H1 (cell line): ENCODE data around the gene TARS2.

Experiments
- CBX8 ChIP-seq: fragments of 300-800, 300-1000 bp; sonication (generic); IDR thresholded peaks from 2 replicates; pipeline ENCODE4 v1.7.1; 2016; ENCODE audit warnings: low read depth, low read length, borderline replicate concordance
- EZH2 ChIP-seq: fragments of 200-600 bp; sonication (generic); IDR thresholded peaks from 2 replicates; pipeline ENCODE4 v1.7.1; 2012; ENCODE audit warnings: low read depth, mild to moderate bottlenecking, moderate library complexity, low read length, inconsistent platforms; ENCODE audit not compliant: severe bottlenecking
- MAX ChIP-seq: IDR thresholded peaks from 2 replicates; pipeline ENCODE4 v1.6.1; 2012; ENCODE audit warnings: inconsistent platforms
- POLR2A ChIP-seq, 2 experiments: IDR thresholded peaks; 1 replicate in 1 of 2; 2 replicates in 1 of 2; pipeline ENCODE4 v1.6.1; 2011; ENCODE audit warnings: low read depth in 2 of 2, low read length in 2 of 2, mild to moderate bottlenecking in 2 of 2; ENCODE audit errors: control extremely low read depth in 1 of 2
- TF ChIP-seq, protein P1 (sequence below), 3 experiments: IDR thresholded peaks; 1 replicate in 2 of 3; 2 replicates in 1 of 3; pipeline versions ENCODE4 v1.5.1 to v1.6.1; 2011; ENCODE audit warnings: low read length in 3 of 3, mild to moderate bottlenecking in 3 of 3, inconsistent platforms in 2 of 3, low read depth in 1 of 3, moderate library complexity in 1 of 3; ENCODE audit not compliant: insufficient read depth in 1 of 3; ENCODE audit errors: control extremely low read depth in 1 of 3

- no peak for TF ChIP-seq POLR2A (IDR thresholded peaks at IDR 0.05; ENCODE audit: control extremely low read depth in 1 of 2, low read depth in 2 of 2, low read length in 2 of 2)
- TF ChIP-seq EZH2 = no peak
- no peak for TF ChIP-seq CBX8
- TF ChIP-seq, protein P1, sequence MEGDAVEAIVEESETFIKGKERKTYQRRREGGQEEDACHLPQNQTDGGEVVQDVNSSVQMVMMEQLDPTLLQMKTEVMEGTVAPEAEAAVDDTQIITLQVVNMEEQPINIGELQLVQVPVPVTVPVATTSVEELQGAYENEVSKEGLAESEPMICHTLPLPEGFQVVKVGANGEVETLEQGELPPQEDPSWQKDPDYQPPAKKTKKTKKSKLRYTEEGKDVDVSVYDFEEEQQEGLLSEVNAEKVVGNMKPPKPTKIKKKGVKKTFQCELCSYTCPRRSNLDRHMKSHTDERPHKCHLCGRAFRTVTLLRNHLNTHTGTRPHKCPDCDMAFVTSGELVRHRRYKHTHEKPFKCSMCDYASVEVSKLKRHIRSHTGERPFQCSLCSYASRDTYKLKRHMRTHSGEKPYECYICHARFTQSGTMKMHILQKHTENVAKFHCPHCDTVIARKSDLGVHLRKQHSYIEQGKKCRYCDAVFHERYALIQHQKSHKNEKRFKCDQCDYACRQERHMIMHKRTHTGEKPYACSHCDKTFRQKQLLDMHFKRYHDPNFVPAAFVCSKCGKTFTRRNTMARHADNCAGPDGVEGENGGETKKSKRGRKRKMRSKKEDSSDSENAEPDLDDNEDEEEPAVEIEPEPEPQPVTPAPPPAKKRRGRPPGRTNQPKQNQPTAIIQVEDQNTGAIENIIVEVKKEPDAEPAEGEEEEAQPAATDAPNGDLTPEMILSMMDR (IDR thresholded peaks at IDR 0.05; ENCODE audit: control extremely low read depth in 1 of 3, insufficient read depth in 1 of 3, low read depth in 1 of 3, low read length in 3 of 3) = no peak
- no peak for TF ChIP-seq MAX
Measured at GRCh38 chr1:150473659-150474058, 13.6 kb upstream of the TARS2 start.
